Caco-2 (cell line): Measurements from ENCODE around the gene KRCC1. TPM values are rescaled to one million over a fixed set of nuclear protein-coding genes. Genes with fewer than 3 reads are reported as not detected.

Experiments
- BruUV-seq: library from RNA; stranded (reverse); fragments of 400-500 nt; replicated peaks from 2 replicates; lab custom pipeline; 2021; lab: Mats Ljungman, UMichigan
- CTCF ChIA-PET: fragments of 300-600 bp; sonication (Branson Sonifier 250); formaldehyde crosslinking; loops from one replicate; lab custom pipeline; 2022; ENCODE audit warnings: antibody characterized with exemption; lab: Charles Lee
- POLR2A ChIA-PET: fragments of 300-600 bp; sonication (Branson Sonifier 250); formaldehyde crosslinking; loops from one replicate; lab custom pipeline; 2022; ENCODE audit warnings: antibody characterized with exemption; lab: Charles Lee
- DNase-seq, 2 experiments: peaks; one replicate each; pipeline versions ENCODE4 v3.0.0 to v3.0.0-alpha.2; 2020 to 2022
- H3K27me3 ChIP-seq: replicated peaks from 2 replicates; pipeline ENCODE4 v1.6.0; 2011; ENCODE audit warnings: low read length; ENCODE audit not compliant: control insufficient read depth, insufficient read depth
- H3K36me3 ChIP-seq: 2 replicates; pipeline ENCODE4 v1.5.1; 2011; ENCODE audit warnings: low read length; ENCODE audit not compliant: control insufficient read depth, insufficient read depth
- H3K4me1 ChIP-seq: fragments of 250-450 bp; sonication (Bioruptor Pico); 2 replicates; pipeline ENCODE4 v1.5.1; 2020; ENCODE audit warnings: mild to moderate bottlenecking
- H3K4me3 ChIP-seq: 2 replicates; pipeline ENCODE4 v1.5.1; 2011; ENCODE audit warnings: low read depth, mild to moderate bottlenecking, control low read depth, low read length
- H3K9me3 ChIP-seq: fragments of 250-450 bp; sonication (Bioruptor Pico); 2 replicates; pipeline ENCODE4 v1.5.1; 2020; ENCODE audit warnings: mild to moderate bottlenecking, moderate library complexity
- H3K27ac Mint-ChIP-seq: one replicate; pipeline ENCODE4 v1.8.0; 2022; ENCODE audit warnings: mixed read lengths; ENCODE audit not compliant: unreplicated experiment
- H3K27me3 Mint-ChIP-seq: one replicate; pipeline ENCODE4 v1.8.0; 2022; ENCODE audit warnings: mixed read lengths; ENCODE audit not compliant: insufficient read depth, unreplicated experiment
- H3K36me3 Mint-ChIP-seq: one replicate; pipeline ENCODE4 v1.8.0; 2022; ENCODE audit warnings: mild to moderate bottlenecking, mixed read lengths; ENCODE audit not compliant: insufficient read depth, unreplicated experiment
- H3K4me1 Mint-ChIP-seq: one replicate; pipeline ENCODE4 v1.8.0; 2022; ENCODE audit warnings: low read depth, mixed read lengths; ENCODE audit not compliant: unreplicated experiment
- H3K4me3 Mint-ChIP-seq: one replicate; pipeline ENCODE4 v1.8.0; 2022; ENCODE audit warnings: mild to moderate bottlenecking, moderate library complexity, mixed read lengths; ENCODE audit not compliant: unreplicated experiment
- H3K9me3 Mint-ChIP-seq: one replicate; pipeline ENCODE4 v1.8.0; 2022; ENCODE audit warnings: mixed read lengths; ENCODE audit not compliant: unreplicated experiment
- CTCF ChIP-seq, 2 experiments: fragments of 200-600 bp in 1 of 2; IDR thresholded peaks; 1 replicate in 1 of 2; 2 replicates in 1 of 2; pipeline versions ENCODE4 v1.5.1 to v1.8.0; 2011 to 2022; ENCODE audit warnings: antibody characterized with exemption in 1 of 2, control low read depth in 1 of 2, inconsistent platforms in 1 of 2, low read depth in 1 of 2, low read length in 1 of 2, mild to moderate bottlenecking in 1 of 2, moderate library complexity in 1 of 2; ENCODE audit not compliant: insufficient read depth in 1 of 2, severe bottlenecking in 1 of 2, unreplicated experiment in 1 of 2
- intact Hi-C: fragments of 100-400 bp; cut with micrococcal nuclease; formaldehyde crosslinking; loops from one replicate; pipeline ENCODE4 v1.10.0; 2022; ENCODE audit not compliant: unreplicated experiment
- total RNA-seq: library from RNA; stranded (reverse); gene quantifications from 2 replicates; pipeline ENCODE4 v1.2.3, GENCODE V29; 2022

Gene KRCC1
- total RNA-seq, 1 experiment from 2014 or later = 7.6 TPM

DNA sequence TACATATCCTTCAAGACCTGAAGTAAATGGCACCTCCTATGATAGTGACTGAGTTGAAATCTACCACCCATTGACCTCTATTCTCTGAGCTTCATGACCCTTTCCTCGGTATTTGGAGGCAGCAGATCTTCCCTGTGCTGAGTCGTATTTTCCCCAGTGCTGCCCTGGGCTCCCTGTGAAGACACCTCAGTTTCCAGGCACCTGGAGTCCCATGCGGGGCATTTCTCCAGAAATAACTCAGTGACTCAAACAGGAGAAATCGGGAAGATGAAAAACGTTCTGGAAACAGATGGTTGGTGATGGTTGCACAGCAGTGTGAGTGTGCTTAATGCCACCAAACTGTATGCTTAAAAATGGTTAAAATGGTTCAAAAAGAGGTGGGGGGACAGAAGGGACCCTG lies 30.0 kb upstream of the KRCC1 start:
- Histone ChIP-seq H3K36me3 (no peaks in the 10 kb centered on the region), H3K4me1 (no peaks in the 10 kb centered on the region), H3K27me3 (no peaks in the 10 kb centered on the region), H3K9me3 (no peaks in the 10 kb centered on the region), H3K4me3 (no peak overlapping the region)
- Mint-ChIP-seq H3K4me1 (no peaks in the 10 kb centered on the region), H3K27me3 (no peaks in the 10 kb centered on the region), H3K9me3 (no peaks in the 10 kb centered on the region), H3K27ac (no peak overlapping the region), H3K36me3 (no peaks in the 10 kb centered on the region), H3K4me3 (no peak overlapping the region)
- CTCF ChIA-PET = interaction anchor here (0.6 kb wide), 1 partner anchor 25 kb away, joined by 3 read pairs; no protein-coding TSS in a partner anchor
- no TSS peak for BruUV-seq
- no peak for DNase-seq
- POLR2A ChIA-PET = interaction anchor here (0.6 kb wide), 1 partner anchor 23 kb away, joined by 7 read pairs; no protein-coding TSS in a partner anchor
- intact Hi-C loops = no loop called here
- TF ChIP-seq CTCF (IDR thresholded peaks at IDR 0.05; ENCODE audit: insufficient read depth in 1 of 2, low read depth in 1 of 2, low read length in 1 of 2, severe bottlenecking in 1 of 2, unreplicated experiment in 1 of 2) = no peak

- Mint-ChIP-seq H3K36me3 (no peaks in the 10 kb centered on the region), H3K9me3 (no peaks in the 10 kb centered on the region), H3K4me3 (no peak overlapping the region), H3K4me1 (no peaks in the 10 kb centered on the region), H3K27ac (no peak overlapping the region), H3K27me3 (no peaks in the 10 kb centered on the region)
- no peak overlapping the region for H3K4me3 ChIP-seq
- no peak for DNase-seq
- H3K36me3 ChIP-seq = no peaks in the 10 kb centered on the region
- H3K4me1 ChIP-seq = no peaks in the 10 kb centered on the region
- ChIA-PET POLR2A (no interaction called here), CTCF (interaction anchor here (0.6 kb wide), 1 partner anchor 25 kb away, joined by 3 read pairs; no protein-coding TSS in a partner anchor)
- H3K9me3 ChIP-seq = no peaks in the 10 kb centered on the region
- no peak for TF ChIP-seq CTCF (IDR thresholded peaks at IDR 0.05; ENCODE audit: insufficient read depth in 1 of 2, low read depth in 1 of 2, low read length in 1 of 2, severe bottlenecking in 1 of 2, unreplicated experiment in 1 of 2)
- BruUV-seq = no TSS peak
- no peaks in the 10 kb centered on the region for H3K27me3 ChIP-seq
- intact Hi-C loops = no loop called here
Measured at GRCh38 chr2:88085099-88085498, 29.5 kb upstream of the KRCC1 start.

GRCh38 chr2:88082781-88083180 lies 27.2 kb upstream of the KRCC1 start:
- Mint-ChIP-seq H3K36me3 (no peaks in the 10 kb centered on the region), H3K9me3 (no peaks in the 10 kb centered on the region), H3K27ac (no peak overlapping the region), H3K27me3 (no peaks in the 10 kb centered on the region), H3K4me3 (no peak overlapping the region), H3K4me1 (no peaks in the 10 kb centered on the region)
- no peak for TF ChIP-seq CTCF (IDR thresholded peaks at IDR 0.05; ENCODE audit: insufficient read depth in 1 of 2, low read depth in 1 of 2, low read length in 1 of 2, severe bottlenecking in 1 of 2, unreplicated experiment in 1 of 2)
- CTCF ChIA-PET = interaction anchor here (0.6 kb wide), 2 partner anchors 25 to 77 kb away, joined by 3 read pairs; no protein-coding TSS in a partner anchor
- H3K9me3 ChIP-seq = no peaks in the 10 kb centered on the region
- BruUV-seq = no TSS peak
- POLR2A ChIA-PET = no interaction called here
- DNase-seq = no peak
- H3K36me3 ChIP-seq = no peaks in the 10 kb centered on the region
- no peak overlapping the region for H3K4me3 ChIP-seq
- intact Hi-C loops = no loop called here
- H3K4me1 ChIP-seq = no peaks in the 10 kb centered on the region
- H3K27me3 ChIP-seq = no peaks in the 10 kb centered on the region
